T-cell (primary cell): ENCODE results near the gene ZNF460. TPM values are rescaled to one million over a fixed set of nuclear protein-coding genes. Genes with fewer than 3 reads are reported as not detected.

Experiments used
- ATAC-seq, 4 experiments: fragments of 200-7000 bp in 3 of 4; fragments of 150-1000 bp in 1 of 4; cut with Tn5 transposase; replicated peaks in 1 of 4; 1 replicate in 3 of 4; 2 replicates in 1 of 4; pipeline ENCODE4 v1.10.0; 2021; ENCODE audit warnings: moderate library complexity in 3 of 4, mild to moderate bottlenecking in 2 of 4, moderate number of reproducible peaks in 1 of 4
- CTCF ChIA-PET, 2 donors: fragments of 300-600 bp; sonication (Branson Sonifier 250); formaldehyde crosslinking; loops; one replicate each; lab custom pipeline; 2022; ENCODE audit warnings: antibody characterized with exemption in 2 of 2; lab: Charles Lee
- POLR2A ChIA-PET, 2 donors: fragments of 300-600 bp; sonication (Branson Sonifier 250); formaldehyde crosslinking; loops; one replicate each; lab custom pipeline; 2022; ENCODE audit warnings: antibody characterized with exemption in 2 of 2; lab: Charles Lee
- DNase-seq, 35 experiments: peaks; one replicate each; pipeline versions ENCODE4 v3.0.0 to v3.0.0-alpha.2; 2013 to 2023
- H3K27ac ChIP-seq: one replicate; pipeline ENCODE4 v1.5.1; 2013; ENCODE audit warnings: low read length
- H3K27me3 ChIP-seq, 2 experiments: replicated peaks in 1 of 2; 1 replicate in 1 of 2; 2 replicates in 1 of 2; pipeline versions ENCODE4 v1.6.1 to v1.7.0; 2013; ENCODE audit warnings: low read length in 1 of 2, mixed read lengths in 1 of 2; ENCODE audit not compliant: control insufficient read depth in 2 of 2, insufficient read depth in 2 of 2; ENCODE audit errors: extremely low read depth in 1 of 2
- H3K36me3 ChIP-seq, 2 donors: 1 replicate in 1 of 2; 2 replicates in 1 of 2; pipeline versions ENCODE4 v1.6.1 to v1.7.0; 2013; ENCODE audit warnings: low read length in 1 of 2; ENCODE audit not compliant: control insufficient read depth in 2 of 2, insufficient read depth in 1 of 2; ENCODE audit errors: extremely low read depth in 1 of 2
- H3K4me1 ChIP-seq, 2 experiments: 1 replicate in 1 of 2; 2 replicates in 1 of 2; pipeline versions ENCODE4 v1.6.1 to v1.7.0; 2013; ENCODE audit warnings: low read length in 2 of 2, mixed read lengths in 1 of 2; ENCODE audit not compliant: insufficient read depth in 2 of 2, control insufficient read depth in 1 of 2; ENCODE audit errors: extremely low read depth in 1 of 2
- H3K4me3 ChIP-seq, 2 donors: 1 replicate in 1 of 2; 2 replicates in 1 of 2; pipeline versions ENCODE4 v1.5.1 to v1.7.0; 2013; ENCODE audit warnings: mild to moderate bottlenecking in 2 of 2, low read length in 1 of 2, moderate library complexity in 1 of 2; ENCODE audit not compliant: control insufficient read depth in 1 of 2; ENCODE audit errors: extremely low read depth in 1 of 2
- H3K9me3 ChIP-seq: 2 replicates; pipeline ENCODE4 v1.7.0; 2013
- H3K27ac Mint-ChIP-seq, 2 donors: one replicate each; pipeline ENCODE4 v1.8.0; 2020 to 2021; ENCODE audit warnings: mild to moderate bottlenecking in 2 of 2, mixed read lengths in 2 of 2
- H3K27me3 Mint-ChIP-seq, 2 donors: one replicate each; pipeline ENCODE4 v1.8.0; 2021 to 2022; ENCODE audit warnings: mixed read lengths in 2 of 2
- H3K36me3 Mint-ChIP-seq: one replicate; pipeline ENCODE4 v1.8.0; 2021; ENCODE audit warnings: mixed read lengths
- H3K4me1 Mint-ChIP-seq, 3 donors: one replicate each; pipeline ENCODE4 v1.8.0; 2020 to 2022; ENCODE audit warnings: mixed read lengths in 3 of 3, mild to moderate bottlenecking in 1 of 3
- H3K4me3 Mint-ChIP-seq, 3 donors: one replicate each; pipeline ENCODE4 v1.8.0; 2020 to 2022; ENCODE audit warnings: mild to moderate bottlenecking in 3 of 3, mixed read lengths in 3 of 3, moderate library complexity in 3 of 3
- H3K9me3 Mint-ChIP-seq, 3 donors: one replicate each; pipeline ENCODE4 v1.8.0; 2020 to 2022; ENCODE audit warnings: mixed read lengths in 3 of 3
- WGBS: methylation state at CpG from one replicate; pipeline ENCODE4 v1.1.5; 2013; ENCODE audit warnings: missing lambda C conversion rate; ENCODE audit not compliant: insufficient coverage; 5-methylcytosine and 5-hydroxymethylcytosine counted together
- total RNA-seq, 35 experiments: library from RNA in 6 of 35; stranded (reverse) in 6 of 35; fragments of 120-200 nt in 1 of 35; gene quantifications; one replicate each; pipeline versions ENCODE4 v1.2.1 to v1.2.4 and lab custom pipeline; 2013 to 2026

The ZNF460 gene
- total RNA-seq, 5 donors from 2014 or later (not counting 1 experiment from before 2014, with no cell fraction given), result 65.2 to 77.3 (median 66.0) TPM

- peaks cover 35% of the 10 kb centered on the region for H3K36me3 Mint-ChIP-seq
Measured at GRCh38 chr19:57319869-57320179, 39.5 kb downstream of the ZNF460 start.

GRCh38 chr19:57320180-57321084, 40.1 kb downstream of the ZNF460 start, which contains the start of gene ZNF543:
Gene ZNF543, plus strand, starts transcription at chr19:57320472. Its CDS starts 382 bp downstream, at chr19:57320854.
- H3K36me3 ChIP-seq, result peaks cover 15 to 25% of the 10 kb centered on the region in 2 donors
- peaks cover 41% of the 10 kb centered on the region for H3K36me3 Mint-ChIP-seq
- WGBS, result 2% methylated on average over 58 of the region's 71 CpGs
- peak within 1 kb of the TSS; percentile 68 for H3K27ac ChIP-seq
- peak; percentile 93 to 99 (median 98) for ATAC-seq
- ChIA-PET POLR2A (interaction anchor here in 1 of 2 donors (0.5 kb wide), 1 partner anchor 92 kb away, joined by 3 read pairs; no protein-coding TSS in a partner anchor), CTCF (no interaction called here)
- peaks cover 27 to 33% (median 32%) of the 10 kb centered on the region in 3 donors for H3K4me1 Mint-ChIP-seq
- peaks cover 3% of the 10 kb centered on the region for H3K9me3 ChIP-seq
- peak within 1 kb of the TSS; percentile 73 to 85 for H3K4me3 ChIP-seq
- H3K27me3 ChIP-seq, result peaks cover 0 to 16% of the 10 kb centered on the region in 2 experiments
- H3K27ac Mint-ChIP-seq, result peak within 1 kb of the TSS; percentile 93 to 95
- peaks cover 21 to 24% of the 10 kb centered on the region in 2 experiments for H3K4me1 ChIP-seq
- peak within 1 kb of the TSS; percentile 92 to 95 (median 93) for H3K4me3 Mint-ChIP-seq
- peaks cover 21 to 33% (median 29%) of the 10 kb centered on the region in 3 donors for H3K9me3 Mint-ChIP-seq
- H3K27me3 Mint-ChIP-seq, result peaks cover 22 to 26% of the 10 kb centered on the region in 2 donors
- peak; percentile 75 to 95 (median 88) for DNase-seq

More at GRCh38 chr19:57319869-57320179, 39.5 kb downstream of the ZNF460 start:
- H3K27ac Mint-ChIP-seq, result peak overlapping the region; percentile 93 to 95
- DNase-seq, result no peak
- ChIA-PET POLR2A (interaction anchor here in 1 of 2 donors (0.5 kb wide), 1 partner anchor 93 kb away, joined by 3 read pairs; no protein-coding TSS in a partner anchor), CTCF (no interaction called here)
- H3K27ac ChIP-seq, result peak overlapping the region; percentile 68
- H3K4me1 ChIP-seq, result peaks cover 21 to 24% of the 10 kb centered on the region in 2 experiments
- peaks cover 27 to 33% (median 32%) of the 10 kb centered on the region in 3 donors for H3K4me1 Mint-ChIP-seq
- H3K36me3 ChIP-seq, result peaks cover 12 to 19% of the 10 kb centered on the region in 2 donors
- peaks cover 0 to 16% of the 10 kb centered on the region in 2 experiments for H3K27me3 ChIP-seq
- 10% methylated on average over 1 of the region's 1 CpG for WGBS
- peaks cover 26 to 31% of the 10 kb centered on the region in 2 donors for H3K27me3 Mint-ChIP-seq
- peaks cover 22 to 33% (median 32%) of the 10 kb centered on the region in 3 donors for H3K9me3 Mint-ChIP-seq
- no peaks in the 10 kb centered on the region for H3K9me3 ChIP-seq
- H3K4me3 Mint-ChIP-seq, result peak overlapping the region; percentile 92 to 95 (median 93)
- H3K4me3 ChIP-seq, result peak overlapping the region; percentile 73 to 85
- no peak for ATAC-seq

GRCh38 chr19:57321116-57321515, 40.8 kb downstream of the ZNF460 start:
- Histone ChIP-seq H3K27ac (peak overlapping the region; percentile 68), H3K9me3 (peaks cover 3% of the 10 kb centered on the region), H3K27me3 (peaks cover 0 to 16% of the 10 kb centered on the region in 2 experiments), H3K36me3 (peaks cover 16 to 31% of the 10 kb centered on the region in 2 donors), H3K4me3 (peak overlapping the region; percentile 73 to 85), H3K4me1 (peaks cover 21 to 24% of the 10 kb centered on the region in 2 experiments)
- POLR2A ChIA-PET, result interaction anchor here in 1 of 2 donors (0.5 kb wide), 1 partner anchor 24 kb away, joined by 4 read pairs; no protein-coding TSS in a partner anchor
- peaks cover 14 to 31% (median 22%) of the 10 kb centered on the region in 3 donors for H3K9me3 Mint-ChIP-seq
- DNase-seq (no peak), ATAC-seq (no peak)
- peak overlapping the region; percentile 52 to 82 for H3K27ac Mint-ChIP-seq
- H3K4me3 Mint-ChIP-seq, result peak overlapping the region; percentile 92 to 95 (median 93)
- peaks cover 16 to 19% of the 10 kb centered on the region in 2 donors for H3K27me3 Mint-ChIP-seq
- H3K4me1 Mint-ChIP-seq, result peaks cover 27 to 33% (median 32%) of the 10 kb centered on the region in 3 donors
- CTCF ChIA-PET, result no interaction called here
- 22% methylated on average over 1 of the region's 8 CpGs for WGBS
- H3K36me3 Mint-ChIP-seq, result peaks cover 48% of the 10 kb centered on the region

- H3K27ac ChIP-seq, result no peak overlapping the region
- peaks cover 12 to 34% (median 21%) of the 10 kb centered on the region in 3 donors for H3K9me3 Mint-ChIP-seq
- CTCF ChIA-PET, result no interaction called here
- peaks cover 27 to 33% (median 32%) of the 10 kb centered on the region in 3 donors for H3K4me1 Mint-ChIP-seq
- H3K9me3 ChIP-seq, result peaks cover 3% of the 10 kb centered on the region
- peaks cover 10 to 13% of the 10 kb centered on the region in 2 donors for H3K27me3 Mint-ChIP-seq
- POLR2A ChIA-PET, result interaction anchor here (0.5 to 0.6 kb wide), 3 partner anchors 25 to 1142 kb away, joined by 4 to 12 read pairs (median 5); no protein-coding TSS in a partner anchor
- H3K4me1 ChIP-seq, result peaks cover 21 to 24% of the 10 kb centered on the region in 2 experiments
- 38% methylated on average over 3 of the region's 3 CpGs for WGBS
- H3K27ac Mint-ChIP-seq, result peak overlapping the region in 1 of 2 donors; percentile 6
- peak overlapping the region; percentile 92 to 95 (median 93) for H3K4me3 Mint-ChIP-seq
- H3K36me3 Mint-ChIP-seq, result peaks cover 54% of the 10 kb centered on the region
- ATAC-seq (no peak), DNase-seq (no peak)
- H3K27me3 ChIP-seq, result peaks cover 0 to 16% of the 10 kb centered on the region in 2 experiments
- peaks cover 22 to 36% of the 10 kb centered on the region in 2 donors for H3K36me3 ChIP-seq
- peak overlapping the region in 1 of 2 donors; percentile 44 for H3K4me3 ChIP-seq
Measured at GRCh38 chr19:57321751-57322150, 41.5 kb downstream of the ZNF460 start.

- Histone ChIP-seq H3K9me3 (peaks cover 10% of the 10 kb centered on the region), H3K4me3 (no peak overlapping the region), H3K27ac (no peak overlapping the region), H3K4me1 (peaks cover 16 to 21% of the 10 kb centered on the region in 2 experiments), H3K36me3 (peaks cover 41 to 62% of the 10 kb centered on the region in 2 donors), H3K27me3 (no peaks in the 10 kb centered on the region)
- ChIA-PET POLR2A (no interaction called here), CTCF (no interaction called here)
- Mint-ChIP-seq H3K27me3 (no peaks in the 10 kb centered on the region), H3K36me3 (peaks cover 83% of the 10 kb centered on the region), H3K9me3 (peaks cover 12 to 54% (median 30%) of the 10 kb centered on the region in 3 donors), H3K27ac (no peak overlapping the region), H3K4me3 (no peak overlapping the region), H3K4me1 (peaks cover 23 to 28% (median 26%) of the 10 kb centered on the region in 3 donors)
- DNase-seq (no peak), ATAC-seq (no peak)
Measured at GRCh38 chr19:57324992-57325391, 44.7 kb downstream of the ZNF460 start.

GRCh38 chr19:57327993-57328392, 47.7 kb downstream of the ZNF460 start:
- no peak overlapping the region for H3K4me3 Mint-ChIP-seq

More at GRCh38 chr19:57327993-57328392, 47.7 kb downstream of the ZNF460 start:
- Mint-ChIP-seq H3K4me1 (peaks cover 0 to 2% (median 0%) of the 10 kb centered on the region in 3 donors), H3K36me3 (peaks cover 76% of the 10 kb centered on the region), H3K9me3 (peaks cover 4 to 44% (median 33%) of the 10 kb centered on the region in 3 donors), H3K27me3 (no peaks in the 10 kb centered on the region), H3K27ac (no peak overlapping the region)
- Histone ChIP-seq H3K27me3 (no peaks in the 10 kb centered on the region), H3K4me3 (peak overlapping the region in 1 of 2 donors; percentile 44), H3K36me3 (peaks cover 44 to 59% of the 10 kb centered on the region in 2 donors), H3K9me3 (peaks cover 10% of the 10 kb centered on the region), H3K4me1 (no peaks in the 10 kb centered on the region), H3K27ac (no peak overlapping the region)
- ChIA-PET POLR2A (no interaction called here), CTCF (no interaction called here)
- DNase-seq (no peak), ATAC-seq (no peak)
- no CpG with 5 or more reads among the region's 8 CpGs for WGBS
